HL-60 (cell line): ENCODE measurements around the gene NCMAP.

ENCODE experiments used
- GABPA ChIP-seq: IDR thresholded peaks from 2 replicates; pipeline ENCODE4 v1.6.1; 2012; ENCODE audit warnings: low read depth
- POLR2AphosphoS5 ChIP-seq: IDR thresholded peaks from 2 replicates; pipeline ENCODE4 v1.6.1; 2012; ENCODE audit warnings: low read depth
- SPI1 ChIP-seq: IDR thresholded peaks from 2 replicates; pipeline ENCODE4 v1.6.1; 2012; ENCODE audit warnings: low read depth, mild to moderate bottlenecking, borderline replicate concordance
- TF ChIP-seq, protein P1 (sequence below): IDR thresholded peaks from one replicate; pipeline ENCODE4 v1.5.1; 2011; ENCODE audit warnings: low read length, control low read depth, inconsistent platforms; ENCODE audit not compliant: insufficient read depth
- TF ChIP-seq, protein P2 (sequence below): IDR thresholded peaks from 2 replicates; pipeline ENCODE4 v1.6.1; 2012; ENCODE audit warnings: low read depth; ENCODE audit not compliant: insufficient replicate concordance

DNA sequence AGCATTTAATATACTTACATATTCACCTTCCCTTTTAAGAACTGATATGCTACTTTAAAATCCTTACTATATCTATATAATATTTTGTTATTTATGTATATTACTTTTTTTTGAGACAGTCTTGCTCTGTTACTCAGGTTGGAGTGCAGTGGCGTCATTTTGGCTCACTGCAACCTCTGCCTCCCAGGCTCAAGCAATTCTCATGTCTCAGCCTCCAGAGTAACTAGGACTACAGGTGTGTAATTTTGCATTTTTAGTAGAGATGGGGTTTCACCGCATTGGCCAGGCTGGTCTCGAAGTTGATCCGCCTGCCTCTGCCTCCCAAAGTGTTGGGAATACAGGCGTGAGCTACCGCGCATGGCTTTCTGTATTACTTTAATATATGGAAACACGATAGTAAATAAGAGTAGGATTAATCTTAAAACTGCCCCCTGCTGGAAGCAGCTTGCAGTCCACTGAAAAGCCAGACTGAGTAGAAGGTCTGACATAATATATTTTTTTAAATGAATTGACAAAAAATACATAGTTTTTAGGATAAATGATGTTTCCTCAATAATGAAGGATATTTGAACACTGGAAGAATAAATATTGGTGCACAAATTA, 28.8 kb upstream of the NCMAP start:
- TF ChIP-seq, protein P1, sequence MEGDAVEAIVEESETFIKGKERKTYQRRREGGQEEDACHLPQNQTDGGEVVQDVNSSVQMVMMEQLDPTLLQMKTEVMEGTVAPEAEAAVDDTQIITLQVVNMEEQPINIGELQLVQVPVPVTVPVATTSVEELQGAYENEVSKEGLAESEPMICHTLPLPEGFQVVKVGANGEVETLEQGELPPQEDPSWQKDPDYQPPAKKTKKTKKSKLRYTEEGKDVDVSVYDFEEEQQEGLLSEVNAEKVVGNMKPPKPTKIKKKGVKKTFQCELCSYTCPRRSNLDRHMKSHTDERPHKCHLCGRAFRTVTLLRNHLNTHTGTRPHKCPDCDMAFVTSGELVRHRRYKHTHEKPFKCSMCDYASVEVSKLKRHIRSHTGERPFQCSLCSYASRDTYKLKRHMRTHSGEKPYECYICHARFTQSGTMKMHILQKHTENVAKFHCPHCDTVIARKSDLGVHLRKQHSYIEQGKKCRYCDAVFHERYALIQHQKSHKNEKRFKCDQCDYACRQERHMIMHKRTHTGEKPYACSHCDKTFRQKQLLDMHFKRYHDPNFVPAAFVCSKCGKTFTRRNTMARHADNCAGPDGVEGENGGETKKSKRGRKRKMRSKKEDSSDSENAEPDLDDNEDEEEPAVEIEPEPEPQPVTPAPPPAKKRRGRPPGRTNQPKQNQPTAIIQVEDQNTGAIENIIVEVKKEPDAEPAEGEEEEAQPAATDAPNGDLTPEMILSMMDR: no peak
- TF ChIP-seq, protein P2, sequence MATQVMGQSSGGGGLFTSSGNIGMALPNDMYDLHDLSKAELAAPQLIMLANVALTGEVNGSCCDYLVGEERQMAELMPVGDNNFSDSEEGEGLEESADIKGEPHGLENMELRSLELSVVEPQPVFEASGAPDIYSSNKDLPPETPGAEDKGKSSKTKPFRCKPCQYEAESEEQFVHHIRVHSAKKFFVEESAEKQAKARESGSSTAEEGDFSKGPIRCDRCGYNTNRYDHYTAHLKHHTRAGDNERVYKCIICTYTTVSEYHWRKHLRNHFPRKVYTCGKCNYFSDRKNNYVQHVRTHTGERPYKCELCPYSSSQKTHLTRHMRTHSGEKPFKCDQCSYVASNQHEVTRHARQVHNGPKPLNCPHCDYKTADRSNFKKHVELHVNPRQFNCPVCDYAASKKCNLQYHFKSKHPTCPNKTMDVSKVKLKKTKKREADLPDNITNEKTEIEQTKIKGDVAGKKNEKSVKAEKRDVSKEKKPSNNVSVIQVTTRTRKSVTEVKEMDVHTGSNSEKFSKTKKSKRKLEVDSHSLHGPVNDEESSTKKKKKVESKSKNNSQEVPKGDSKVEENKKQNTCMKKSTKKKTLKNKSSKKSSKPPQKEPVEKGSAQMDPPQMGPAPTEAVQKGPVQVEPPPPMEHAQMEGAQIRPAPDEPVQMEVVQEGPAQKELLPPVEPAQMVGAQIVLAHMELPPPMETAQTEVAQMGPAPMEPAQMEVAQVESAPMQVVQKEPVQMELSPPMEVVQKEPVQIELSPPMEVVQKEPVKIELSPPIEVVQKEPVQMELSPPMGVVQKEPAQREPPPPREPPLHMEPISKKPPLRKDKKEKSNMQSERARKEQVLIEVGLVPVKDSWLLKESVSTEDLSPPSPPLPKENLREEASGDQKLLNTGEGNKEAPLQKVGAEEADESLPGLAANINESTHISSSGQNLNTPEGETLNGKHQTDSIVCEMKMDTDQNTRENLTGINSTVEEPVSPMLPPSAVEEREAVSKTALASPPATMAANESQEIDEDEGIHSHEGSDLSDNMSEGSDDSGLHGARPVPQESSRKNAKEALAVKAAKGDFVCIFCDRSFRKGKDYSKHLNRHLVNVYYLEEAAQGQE: no peak
- TF ChIP-seq POLR2AphosphoS5 (no peak), GABPA (no peak), SPI1 (no peak)
